WTC11 (cell line): Measurements from ENCODE around the gene SLC26A8. TPM values are rescaled to one million over a fixed set of nuclear protein-coding genes. Genes with fewer than 3 reads are reported as not detected.

Experiments used
- ATAC-seq: fragments of 200-7000 bp; cut with Tn5 transposase; 2 replicates; pipeline ENCODE4 v1.10.0; 2021; ENCODE audit warnings: mild to moderate bottlenecking, moderate library complexity
- CTCF ChIA-PET: fragments of 300-600 bp; sonication (Branson Sonifier 250); formaldehyde crosslinking; loops from one replicate; lab custom pipeline; 2021; ENCODE audit warnings: antibody characterized with exemption; lab: Charles Lee
- POLR2A ChIA-PET: fragments of 350-600 bp; sonication (Branson Sonifier 250); formaldehyde crosslinking; loops from one replicate; lab custom pipeline; 2021; ENCODE audit warnings: antibody characterized with exemption; lab: Charles Lee
- DNase-seq: peaks from one replicate; pipeline ENCODE4 v3.0.0; 2021; ENCODE audit warnings: low spot score
- H3K27ac Mint-ChIP-seq: 2 replicates; pipeline ENCODE4 v1.8.0; 2021; ENCODE audit warnings: mixed read lengths
- H3K27me3 Mint-ChIP-seq: 2 replicates; pipeline ENCODE4 v1.8.0; 2021; ENCODE audit warnings: low read depth, mild to moderate bottlenecking, moderate library complexity, mixed read lengths
- H3K36me3 Mint-ChIP-seq: 2 replicates; pipeline ENCODE4 v1.8.0; 2021; ENCODE audit warnings: mixed read lengths
- H3K4me1 Mint-ChIP-seq: 2 replicates; pipeline ENCODE4 v1.8.0; 2022; ENCODE audit warnings: mixed read lengths
- H3K4me3 Mint-ChIP-seq: 2 replicates; pipeline ENCODE4 v1.8.0; 2021; ENCODE audit warnings: mild to moderate bottlenecking, moderate library complexity, mixed read lengths
- H3K9me3 Mint-ChIP-seq: 2 replicates; pipeline ENCODE4 v1.8.0; 2021; ENCODE audit warnings: mixed read lengths
- AFF4 ChIP-seq: sonication (generic); formaldehyde crosslinking; IDR thresholded peaks from 2 replicates; pipeline ENCODE4 v1.8.1; 2023; ENCODE audit warnings: mild to moderate bottlenecking, missing genetic modification reagents, borderline replicate concordance
- ATF2 ChIP-seq: sonication (generic); formaldehyde crosslinking; IDR thresholded peaks from 2 replicates; pipeline ENCODE4 v1.8.1; 2022; ENCODE audit warnings: low read depth, missing genetic modification reagents, borderline replicate concordance
- ATF3 ChIP-seq: sonication (generic); formaldehyde crosslinking; conservative IDR thresholded peaks from 2 replicates; pipeline ENCODE4 v1.8.1; 2022; ENCODE audit warnings: mild to moderate bottlenecking, missing genetic modification reagents
- CREM ChIP-seq: sonication (generic); formaldehyde crosslinking; IDR thresholded peaks from 2 replicates; pipeline ENCODE4 v1.8.1; 2022; ENCODE audit warnings: mild to moderate bottlenecking, missing genetic modification reagents, moderate library complexity
- E2F1 ChIP-seq: sonication (generic); formaldehyde crosslinking; IDR thresholded peaks from 2 replicates; pipeline ENCODE4 v1.8.0; 2022; ENCODE audit warnings: mild to moderate bottlenecking, missing genetic modification reagents
- ERG ChIP-seq: fragments of 250-450 bp; sonication (Bioruptor Pico); IDR thresholded peaks from 2 replicates; pipeline ENCODE4 v1.8.0; 2021; ENCODE audit warnings: mild to moderate bottlenecking
- FOXJ3 ChIP-seq: sonication (generic); formaldehyde crosslinking; IDR thresholded peaks from 2 replicates; pipeline ENCODE4 v1.9.0; 2021; ENCODE audit warnings: missing genetic modification reagents, mild to moderate bottlenecking, borderline replicate concordance
- HMGXB4 ChIP-seq: sonication (generic); formaldehyde crosslinking; IDR thresholded peaks from 2 replicates; pipeline ENCODE4 v1.8.1; 2023; ENCODE audit warnings: mild to moderate bottlenecking, moderate library complexity, missing genetic modification reagents
- JUN ChIP-seq: sonication (generic); formaldehyde crosslinking; IDR thresholded peaks from 2 replicates; pipeline ENCODE4 v1.8.0; 2023; ENCODE audit warnings: mild to moderate bottlenecking, missing genetic modification reagents
- MXD4 ChIP-seq: fragments of 250-450 bp; sonication (Bioruptor Pico); IDR thresholded peaks from 2 replicates; pipeline ENCODE4 v1.8.0; 2021; ENCODE audit warnings: mild to moderate bottlenecking, moderate library complexity, borderline replicate concordance
- MYBL2 ChIP-seq: sonication (generic); formaldehyde crosslinking; IDR thresholded peaks from 2 replicates; pipeline ENCODE4 v1.8.1; 2023; ENCODE audit warnings: mild to moderate bottlenecking, moderate library complexity, missing genetic modification reagents
- NFATC4 ChIP-seq: fragments of 250-450 bp; sonication (Bioruptor Pico); IDR thresholded peaks from 2 replicates; pipeline ENCODE4 v1.9.0; 2021; ENCODE audit warnings: mild to moderate bottlenecking
- NFYB ChIP-seq: sonication (generic); formaldehyde crosslinking; conservative IDR thresholded peaks from 2 replicates; pipeline ENCODE4 v1.8.0; 2022; ENCODE audit warnings: low read depth, missing genetic modification reagents
- PRDM15 ChIP-seq: sonication (generic); formaldehyde crosslinking; IDR thresholded peaks from 2 replicates; pipeline ENCODE4 v1.8.0; 2022; ENCODE audit warnings: missing genetic modification reagents
- RELA ChIP-seq: sonication (generic); formaldehyde crosslinking; IDR thresholded peaks from 2 replicates; pipeline ENCODE4 v1.8.1; 2022; ENCODE audit warnings: missing genetic modification reagents, mild to moderate bottlenecking, borderline replicate concordance
- SP1 ChIP-seq: sonication (generic); formaldehyde crosslinking; conservative IDR thresholded peaks from 2 replicates; pipeline ENCODE4 v1.8.1; 2022; ENCODE audit warnings: missing genetic modification reagents
- STAT6 ChIP-seq: sonication (generic); formaldehyde crosslinking; conservative IDR thresholded peaks from 2 replicates; pipeline ENCODE4 v1.8.1; 2023; ENCODE audit warnings: mild to moderate bottlenecking, low read depth, missing genetic modification reagents, moderate library complexity
- TEAD4 ChIP-seq: sonication (generic); formaldehyde crosslinking; IDR thresholded peaks from 2 replicates; pipeline ENCODE4 v1.8.0; 2022; ENCODE audit warnings: mild to moderate bottlenecking, missing genetic modification reagents
- ZBTB21 ChIP-seq: sonication (generic); formaldehyde crosslinking; IDR thresholded peaks from 2 replicates; pipeline ENCODE4 v1.8.1; 2023; ENCODE audit warnings: mild to moderate bottlenecking, missing genetic modification reagents, borderline replicate concordance
- ZNF121 ChIP-seq: sonication (generic); formaldehyde crosslinking; IDR thresholded peaks from 2 replicates; pipeline ENCODE4 v1.8.0; 2023; ENCODE audit warnings: missing genetic modification reagents
- total RNA-seq: library from RNA; stranded (reverse); gene quantifications from 3 replicates; pipeline ENCODE4 v1.2.3, GENCODE V29; 2021

SLC26A8 gene
- total RNA-seq, 1 experiment from 2014 or later: 0.50 TPM

GRCh38 chr6:35897036-35897435 is 127.4 kb downstream of the SLC26A8 start:
- ATAC-seq: no peak
- Mint-ChIP-seq H3K27ac (no peak overlapping the region), H3K27me3 (no peaks in the 10 kb centered on the region)
- TF ChIP-seq FOXJ3 (CRISPR knock-in tag) (no peak), ZNF121 (CRISPR knock-in tag) (no peak), TEAD4 (CRISPR knock-in tag) (no peak), CREM (CRISPR knock-in tag) (no peak), MXD4 (CRISPR knock-in tag) (no peak), NFYB (CRISPR knock-in tag) (no peak), ATF2 (CRISPR knock-in tag) (no peak), STAT6 (CRISPR knock-in tag) (no peak), ATF3 (CRISPR knock-in tag) (no peak), PRDM15 (CRISPR knock-in tag) (no peak), ERG (CRISPR knock-in tag) (no peak), JUN (no peak), MYBL2 (CRISPR knock-in tag) (no peak), ZBTB21 (CRISPR knock-in tag) (no peak), AFF4 (CRISPR knock-in tag) (no peak), SP1 (CRISPR knock-in tag) (no peak), RELA (CRISPR knock-in tag) (no peak), E2F1 (no peak), HMGXB4 (CRISPR knock-in tag) (no peak), NFATC4 (no peak)
- TF ChIP-seq, all 79 proteins: peak for 0
- peaks cover 26% of the 10 kb centered on the region for H3K4me1 Mint-ChIP-seq
- CTCF ChIA-PET: no interaction called here
- H3K36me3 Mint-ChIP-seq: peaks cover 22% of the 10 kb centered on the region; the same call in 1 of the 2 replicates
- H3K4me3 Mint-ChIP-seq: no peak overlapping the region
- no peak for DNase-seq
- no peaks in the 10 kb centered on the region for H3K9me3 Mint-ChIP-seq
- POLR2A ChIA-PET: no interaction called here
